PC-9 (cell line): ENCODE measurements around the gene ABHD17A. TPM values are rescaled to one million over a fixed set of nuclear protein-coding genes. Genes with fewer than 3 reads are reported as not detected.

ENCODE experiments used
- BruUV-seq: library from RNA; stranded (reverse); fragments of 400-500 nt; replicated peaks from 2 replicates; lab custom pipeline; 2021; lab: Mats Ljungman, UMichigan
- CTCF ChIA-PET: fragments of 300-600 bp; sonication (Branson Sonifier 250); formaldehyde crosslinking; loops from one replicate; lab custom pipeline; 2022; ENCODE audit warnings: antibody characterized with exemption; lab: Charles Lee
- POLR2A ChIA-PET: fragments of 300-600 bp; sonication (Branson Sonifier 250); formaldehyde crosslinking; loops from one replicate; lab custom pipeline; 2022; ENCODE audit warnings: antibody characterized with exemption; ENCODE audit not compliant: unreplicated experiment; lab: Charles Lee
- DNase-seq, 2 experiments: peaks; one replicate each; pipeline versions ENCODE4 v3.0.0 to v3.0.0-alpha.2; 2015 to 2022; ENCODE audit warnings: mixed read lengths in 1 of 2
- H2AFZ ChIP-seq: fragments of 200-600 bp; sonication (generic); 2 replicates; pipeline ENCODE4 v1.8.1; 2017; ENCODE audit warnings: antibody characterized with exemption
- H3F3A ChIP-seq: fragments of 200-600 bp; sonication (generic); 2 replicates; pipeline ENCODE4 v1.8.1; 2017; ENCODE audit warnings: antibody characterized with exemption, mild to moderate bottlenecking, low read depth; ENCODE audit not compliant: insufficient read depth
- H3K27ac ChIP-seq: fragments of 200-600 bp; sonication (generic); 2 replicates; pipeline ENCODE4 v1.6.1; 2016; ENCODE audit warnings: mixed run types
- H3K27me3 ChIP-seq: fragments of 200-600 bp; sonication (generic); 2 replicates; pipeline ENCODE4 v1.6.1; 2016; ENCODE audit warnings: low read depth, mixed run types; ENCODE audit not compliant: insufficient read depth
- H3K36me3 ChIP-seq: fragments of 200-600 bp; sonication (generic); 2 replicates; pipeline ENCODE4 v1.6.1; 2016; ENCODE audit warnings: low read depth, mixed run types
- H3K4me1 ChIP-seq: fragments of 200-600 bp; sonication (generic); replicated peaks from 2 replicates; pipeline ENCODE4 v1.6.1; 2016; ENCODE audit warnings: mixed run types; ENCODE audit not compliant: insufficient read depth
- H3K4me2 ChIP-seq: fragments of 200-600 bp; sonication (generic); 2 replicates; pipeline ENCODE4 v1.6.1; 2017; ENCODE audit warnings: mixed run types
- H3K4me3 ChIP-seq: fragments of 200-600 bp; sonication (generic); 2 replicates; pipeline ENCODE4 v1.6.1; 2016; ENCODE audit warnings: mixed run types
- H3K79me2 ChIP-seq: fragments of 200-600 bp; sonication (generic); 2 replicates; pipeline ENCODE4 v1.6.1; 2017; ENCODE audit warnings: low read depth, mixed run types
- H3K9me2 ChIP-seq: fragments of 200-600 bp; sonication (generic); 2 replicates; pipeline ENCODE4 v1.8.1; 2017; ENCODE audit warnings: mild to moderate bottlenecking; ENCODE audit not compliant: insufficient read depth
- H3K9me3 ChIP-seq: fragments of 200-600 bp; sonication (generic); 2 replicates; pipeline ENCODE4 v1.8.1; 2016; ENCODE audit warnings: low read depth; ENCODE audit not compliant: insufficient read depth
- H4K20me1 ChIP-seq: fragments of 200-600 bp; sonication (generic); 2 replicates; pipeline ENCODE4 v1.8.1; 2017; ENCODE audit not compliant: insufficient read depth
- EZH2 ChIP-seq: fragments of 200-600 bp; sonication (generic); IDR thresholded peaks from 2 replicates; pipeline ENCODE4 v1.8.0; 2017; ENCODE audit warnings: antibody characterized with exemption, low read depth
- intact Hi-C: fragments of 100-400 bp; cut with micrococcal nuclease; formaldehyde crosslinking; loops from one replicate; pipeline ENCODE4 v1.10.0; 2022; ENCODE audit not compliant: unreplicated experiment
- total RNA-seq: library from RNA; stranded (reverse); gene quantifications from 2 replicates; pipeline ENCODE4 v1.2.3, GENCODE V29; 2021
- TF ChIP-seq, protein P1 (sequence below): fragments of 200-600 bp; sonication (generic); conservative IDR thresholded peaks from 2 replicates; pipeline ENCODE4 v1.6.1; 2017; ENCODE audit warnings: mixed run types, antibody characterized with exemption, mild to moderate bottlenecking, moderate library complexity

ABHD17A gene
- total RNA-seq, 1 experiment from 2014 or later: 35.9 TPM

DNA sequence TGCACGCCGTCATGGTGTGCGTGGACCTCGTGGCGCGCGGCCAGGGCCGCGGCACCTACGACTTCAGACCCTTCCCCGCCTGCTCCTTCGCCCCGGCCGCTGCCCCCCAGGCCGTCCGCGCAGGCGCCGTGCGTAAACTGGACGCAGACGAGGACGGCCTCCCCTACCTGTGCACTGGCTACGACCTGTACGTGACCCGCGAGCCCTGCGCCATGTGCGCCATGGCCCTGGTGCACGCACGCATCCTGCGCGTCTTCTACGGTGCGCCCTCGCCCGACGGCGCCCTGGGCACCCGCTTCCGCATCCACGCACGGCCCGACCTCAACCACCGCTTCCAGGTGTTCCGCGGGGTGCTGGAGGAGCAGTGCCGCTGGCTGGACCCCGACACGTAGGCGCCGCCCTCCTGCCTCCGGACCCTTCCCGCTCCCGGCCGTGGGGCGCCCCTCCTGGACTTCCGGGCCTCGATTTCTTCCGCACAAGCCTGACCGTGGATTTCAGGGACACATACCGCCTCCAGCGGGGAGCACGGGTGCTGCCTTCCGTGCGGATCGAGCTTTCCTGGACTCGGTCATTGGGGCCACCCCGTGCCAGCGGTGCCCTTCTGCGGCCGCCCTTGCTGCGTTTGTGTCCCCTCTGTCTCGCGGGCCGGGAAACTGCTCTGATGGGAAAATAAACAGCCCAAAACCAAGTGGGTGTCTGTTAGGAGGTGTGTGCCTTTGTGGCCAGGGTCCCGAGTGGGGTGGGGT is 27.6 kb upstream of the ABHD17A start:
- peaks cover 36% of the 10 kb centered on the region for H4K20me1 ChIP-seq

DNA sequence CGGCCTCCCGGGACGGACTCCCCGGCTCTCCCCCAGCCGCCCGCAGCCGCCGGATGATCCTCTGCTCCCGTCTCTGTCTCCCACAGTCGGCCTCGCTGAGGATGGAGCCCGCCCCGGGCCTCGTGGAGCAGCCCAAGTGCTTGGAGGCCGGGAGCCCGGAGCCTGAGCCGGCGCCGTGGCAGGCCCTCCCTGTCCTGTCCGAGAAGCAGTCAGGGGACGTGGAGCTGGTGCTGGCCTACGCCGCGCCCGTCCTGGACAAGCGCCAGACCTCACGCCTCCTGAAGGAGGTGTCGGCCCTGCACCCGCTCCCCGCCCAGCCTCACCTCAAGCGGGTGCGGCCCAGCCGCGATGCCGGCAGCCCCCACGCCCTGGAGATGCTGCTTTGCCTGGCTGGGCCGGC is 26.7 kb upstream of the ABHD17A start:
- no peak overlapping the region for H2AFZ ChIP-seq
- H3F3A ChIP-seq: peaks cover 1% of the 10 kb centered on the region; the same call in 1 of the 2 replicates
- no peak overlapping the region for H3K4me2 ChIP-seq
- no peaks in the 10 kb centered on the region for H3K27me3 ChIP-seq
- no peak overlapping the region for H3K4me3 ChIP-seq
- ChIA-PET CTCF (no interaction called here), POLR2A (no interaction called here)
- no peak overlapping the region for H3K27ac ChIP-seq
- intact Hi-C loops: no loop called here
- H3K9me2 ChIP-seq: no peaks in the 10 kb centered on the region
- BruUV-seq: no TSS peak
- H3K79me2 ChIP-seq: peaks cover 43% of the 10 kb centered on the region
- peaks cover 3% of the 10 kb centered on the region; the same call in 1 of the 2 replicates for H3K4me1 ChIP-seq
- DNase-seq: no peak
- H3K9me3 ChIP-seq: no peaks in the 10 kb centered on the region
- peaks cover 40% of the 10 kb centered on the region for H4K20me1 ChIP-seq
- TF ChIP-seq, protein P1, sequence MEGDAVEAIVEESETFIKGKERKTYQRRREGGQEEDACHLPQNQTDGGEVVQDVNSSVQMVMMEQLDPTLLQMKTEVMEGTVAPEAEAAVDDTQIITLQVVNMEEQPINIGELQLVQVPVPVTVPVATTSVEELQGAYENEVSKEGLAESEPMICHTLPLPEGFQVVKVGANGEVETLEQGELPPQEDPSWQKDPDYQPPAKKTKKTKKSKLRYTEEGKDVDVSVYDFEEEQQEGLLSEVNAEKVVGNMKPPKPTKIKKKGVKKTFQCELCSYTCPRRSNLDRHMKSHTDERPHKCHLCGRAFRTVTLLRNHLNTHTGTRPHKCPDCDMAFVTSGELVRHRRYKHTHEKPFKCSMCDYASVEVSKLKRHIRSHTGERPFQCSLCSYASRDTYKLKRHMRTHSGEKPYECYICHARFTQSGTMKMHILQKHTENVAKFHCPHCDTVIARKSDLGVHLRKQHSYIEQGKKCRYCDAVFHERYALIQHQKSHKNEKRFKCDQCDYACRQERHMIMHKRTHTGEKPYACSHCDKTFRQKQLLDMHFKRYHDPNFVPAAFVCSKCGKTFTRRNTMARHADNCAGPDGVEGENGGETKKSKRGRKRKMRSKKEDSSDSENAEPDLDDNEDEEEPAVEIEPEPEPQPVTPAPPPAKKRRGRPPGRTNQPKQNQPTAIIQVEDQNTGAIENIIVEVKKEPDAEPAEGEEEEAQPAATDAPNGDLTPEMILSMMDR: no peak
- TF ChIP-seq EZH2: no peak
- no peaks in the 10 kb centered on the region for H3K36me3 ChIP-seq

More for the DNA sequence above, 27.6 kb upstream of the ABHD17A start:
- intact Hi-C loops: no loop called here
- Histone ChIP-seq H3K79me2 (peaks cover 34% of the 10 kb centered on the region), H3K9me3 (no peaks in the 10 kb centered on the region), H3K4me2 (no peak overlapping the region), H3K9me2 (no peaks in the 10 kb centered on the region), H3K27ac (no peak overlapping the region), H3F3A (no peaks in the 10 kb centered on the region), H3K36me3 (no peaks in the 10 kb centered on the region), H2AFZ (no peak overlapping the region), H3K4me3 (no peak overlapping the region), H3K4me1 (no peaks in the 10 kb centered on the region), H3K27me3 (no peaks in the 10 kb centered on the region)
- no TSS peak for BruUV-seq
- ChIA-PET CTCF (no interaction called here), POLR2A (no interaction called here)
- TF ChIP-seq, protein P1: no peak
- no peak for TF ChIP-seq EZH2
- no peak for DNase-seq

DNA sequence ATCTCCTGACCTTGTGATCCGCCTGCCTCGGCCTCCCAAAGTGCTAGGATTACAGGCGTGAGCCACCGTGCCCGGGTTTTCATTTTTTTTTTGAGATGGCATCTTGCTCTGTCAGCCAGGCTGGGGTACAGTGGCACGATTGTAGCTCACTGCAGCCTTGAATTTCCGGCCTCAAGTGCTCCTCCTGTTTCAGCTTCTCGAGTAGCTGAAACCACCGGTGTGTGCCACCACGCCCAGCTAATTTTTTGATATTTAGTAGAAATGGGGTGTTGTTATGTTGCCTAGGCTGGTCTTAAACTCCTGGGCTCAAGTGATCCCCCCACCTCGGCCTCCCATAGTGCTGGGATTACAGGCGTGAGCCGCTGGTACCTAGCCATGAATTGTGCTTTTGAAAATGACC is 25.8 kb upstream of the ABHD17A start:
- POLR2A ChIA-PET: interaction anchor here (1.0 kb wide), 1 partner anchor 452 kb away, joined by 8 read pairs; no protein-coding TSS in a partner anchor
- H3K27me3 ChIP-seq: no peaks in the 10 kb centered on the region
- no peak overlapping the region for H3K27ac ChIP-seq
- H2AFZ ChIP-seq: no peak overlapping the region
- CTCF ChIA-PET: interaction anchor here (0.6 kb wide), 1 partner anchor 10 kb away, joined by 4 read pairs; no protein-coding TSS in a partner anchor
- BruUV-seq: no TSS peak
- H4K20me1 ChIP-seq: peaks cover 40% of the 10 kb centered on the region
- H3K9me3 ChIP-seq: no peaks in the 10 kb centered on the region
- H3K4me3 ChIP-seq: no peak overlapping the region
- peaks cover 7% of the 10 kb centered on the region for H3K4me1 ChIP-seq
- H3K36me3 ChIP-seq: no peaks in the 10 kb centered on the region
- H3K79me2 ChIP-seq: peaks cover 51% of the 10 kb centered on the region
- H3K4me2 ChIP-seq: no peak overlapping the region
- H3F3A ChIP-seq: peaks cover 6% of the 10 kb centered on the region; the same call in 1 of the 2 replicates
- DNase-seq: no peak
- no peaks in the 10 kb centered on the region for H3K9me2 ChIP-seq
- intact Hi-C loops: no loop called here
- TF ChIP-seq, protein P1: no peak
- TF ChIP-seq EZH2: no peak
